Prostate gland (tissue), 2 donors: ENCODE measurements around the gene SFT2D2. TPM values are rescaled to one million over a fixed set of nuclear protein-coding genes. Genes with fewer than 3 reads are reported as not detected.

Source experiments
- DNase-seq: peaks from one replicate; pipeline ENCODE4 v3.0.0-alpha.2; 2019; ENCODE audit warnings: low spot score
- H3K27ac ChIP-seq, 2 donors: fragments of 200-600 bp; sonication (generic); 2 replicates each; pipeline ENCODE4 v1.5.1; 2017 to 2019
- H3K27me3 ChIP-seq: fragments of 200-600 bp; sonication (generic); replicated peaks from 2 replicates; pipeline ENCODE4 v1.5.1; 2019; ENCODE audit not compliant: insufficient read depth
- H3K36me3 ChIP-seq, 2 donors: fragments of 200-600 bp; sonication (generic); 1 replicate in 1 of 2; 2 replicates in 1 of 2; pipeline versions ENCODE4 v1.5.1 to v1.8.1; 2017 to 2019
- H3K4me1 ChIP-seq: fragments of 200-600 bp; sonication (generic); replicated peaks from 2 replicates; pipeline ENCODE4 v1.5.1; 2019
- H3K4me3 ChIP-seq, 2 donors: fragments of 200-600 bp; sonication (generic); 2 replicates each; pipeline ENCODE4 v1.5.1; 2017 to 2019
- H3K9me3 ChIP-seq: fragments of 200-600 bp; sonication (generic); 2 replicates; pipeline ENCODE4 v1.5.1; 2017
- POLR2A ChIP-seq: fragments of 450-650 bp; IDR thresholded peaks from one replicate; pipeline ENCODE4 v1.6.1; 2016; ENCODE audit warnings: antibody characterized with exemption, mild to moderate bottlenecking
- POLR2AphosphoS5 ChIP-seq: sonication (generic); formaldehyde crosslinking; IDR thresholded peaks from one replicate; pipeline ENCODE4 v1.6.1; 2017; ENCODE audit warnings: antibody characterized with exemption
- WGBS: methylation state at CpG from one replicate; pipeline ENCODE4 v1.1.5; 2018; 5-methylcytosine and 5-hydroxymethylcytosine counted together
- intact Hi-C: fragments of 100-400 bp; cut with DNase I; formaldehyde crosslinking; loops from one replicate; pipeline ENCODE4 v1.14.2; 2022
- total RNA-seq, 2 donors: library from RNA; depleted of rRNA; stranded (reverse); fragments of >200 nt; gene quantifications; one replicate each; pipeline ENCODE4 v1.1.0, GENCODE V29; 2016
- TF ChIP-seq, protein P1 (sequence below), 4 experiments: fragments of 200-600 bp in 2 of 4; fragments of 450-650 bp in 2 of 4; sonication (generic) in 2 of 4; IDR thresholded peaks; 1 replicate in 3 of 4; 2 replicates in 1 of 4; pipeline ENCODE4 v1.5.1; 2016 to 2019; ENCODE audit warnings: antibody characterized with exemption in 4 of 4, mild to moderate bottlenecking in 2 of 4, moderate library complexity in 2 of 4

SFT2D2 gene
- total RNA-seq, 2 donors from 2014 or later = 44.1 to 76.8 TPM

DNA sequence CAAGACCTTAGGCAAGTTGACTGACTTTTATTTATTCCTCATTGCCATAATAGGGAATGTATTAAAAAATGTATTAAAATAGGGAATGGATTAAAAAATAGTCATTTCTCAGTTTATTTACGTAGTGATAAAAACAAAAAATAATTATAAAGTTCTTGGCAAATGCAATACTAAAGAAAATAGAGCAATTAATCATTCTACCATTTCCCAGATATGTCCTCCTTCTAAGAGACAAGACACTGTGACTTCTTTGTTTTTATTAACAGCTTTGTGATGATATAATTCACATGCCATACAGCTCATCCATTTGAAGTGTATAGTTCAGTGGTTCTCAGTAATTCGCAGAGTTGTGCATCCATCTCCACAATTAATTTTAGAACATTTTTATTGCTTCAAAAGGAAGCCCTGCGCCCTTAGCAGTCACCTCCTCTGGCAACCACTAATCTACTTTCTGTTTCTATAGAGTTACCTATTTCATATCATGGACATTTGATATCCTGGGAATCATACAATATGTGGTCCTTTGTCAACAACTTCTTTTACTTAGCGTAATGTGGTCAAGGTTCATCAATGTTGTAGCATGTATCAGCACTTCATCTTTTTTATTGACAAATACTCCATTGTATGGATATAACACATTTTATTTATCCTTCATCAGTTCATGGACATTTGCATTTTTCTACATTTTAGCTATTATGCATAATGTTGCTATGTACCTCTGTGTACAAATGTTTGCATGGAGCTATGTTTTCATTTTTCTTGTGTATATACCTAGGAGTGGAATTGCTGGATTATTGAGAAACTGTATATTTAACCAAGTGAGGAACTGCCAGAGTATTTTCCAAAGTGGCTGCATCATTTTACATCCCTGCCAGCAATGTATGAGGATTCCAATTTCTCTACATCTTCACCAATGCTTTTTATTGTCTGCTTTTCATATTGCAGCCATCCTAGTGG, 60.4 kb downstream of the SFT2D2 start:
- Histone ChIP-seq H3K9me3 (no peaks in the 10 kb centered on the region), H3K27me3 (no peaks in the 10 kb centered on the region), H3K4me1 (no peaks in the 10 kb centered on the region), H3K4me3 (no peak overlapping the region), H3K27ac (no peak overlapping the region), H3K36me3 (no peaks in the 10 kb centered on the region)
- no peak for DNase-seq
- WGBS = 87% methylated on average over 4 of the region's 4 CpGs
- intact Hi-C loops = no loop called here
- TF ChIP-seq, protein P1, sequence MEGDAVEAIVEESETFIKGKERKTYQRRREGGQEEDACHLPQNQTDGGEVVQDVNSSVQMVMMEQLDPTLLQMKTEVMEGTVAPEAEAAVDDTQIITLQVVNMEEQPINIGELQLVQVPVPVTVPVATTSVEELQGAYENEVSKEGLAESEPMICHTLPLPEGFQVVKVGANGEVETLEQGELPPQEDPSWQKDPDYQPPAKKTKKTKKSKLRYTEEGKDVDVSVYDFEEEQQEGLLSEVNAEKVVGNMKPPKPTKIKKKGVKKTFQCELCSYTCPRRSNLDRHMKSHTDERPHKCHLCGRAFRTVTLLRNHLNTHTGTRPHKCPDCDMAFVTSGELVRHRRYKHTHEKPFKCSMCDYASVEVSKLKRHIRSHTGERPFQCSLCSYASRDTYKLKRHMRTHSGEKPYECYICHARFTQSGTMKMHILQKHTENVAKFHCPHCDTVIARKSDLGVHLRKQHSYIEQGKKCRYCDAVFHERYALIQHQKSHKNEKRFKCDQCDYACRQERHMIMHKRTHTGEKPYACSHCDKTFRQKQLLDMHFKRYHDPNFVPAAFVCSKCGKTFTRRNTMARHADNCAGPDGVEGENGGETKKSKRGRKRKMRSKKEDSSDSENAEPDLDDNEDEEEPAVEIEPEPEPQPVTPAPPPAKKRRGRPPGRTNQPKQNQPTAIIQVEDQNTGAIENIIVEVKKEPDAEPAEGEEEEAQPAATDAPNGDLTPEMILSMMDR (IDR thresholded peaks at IDR 0.05) = no peak
- TF ChIP-seq POLR2AphosphoS5 = no peak
- no peak for TF ChIP-seq POLR2A

DNA sequence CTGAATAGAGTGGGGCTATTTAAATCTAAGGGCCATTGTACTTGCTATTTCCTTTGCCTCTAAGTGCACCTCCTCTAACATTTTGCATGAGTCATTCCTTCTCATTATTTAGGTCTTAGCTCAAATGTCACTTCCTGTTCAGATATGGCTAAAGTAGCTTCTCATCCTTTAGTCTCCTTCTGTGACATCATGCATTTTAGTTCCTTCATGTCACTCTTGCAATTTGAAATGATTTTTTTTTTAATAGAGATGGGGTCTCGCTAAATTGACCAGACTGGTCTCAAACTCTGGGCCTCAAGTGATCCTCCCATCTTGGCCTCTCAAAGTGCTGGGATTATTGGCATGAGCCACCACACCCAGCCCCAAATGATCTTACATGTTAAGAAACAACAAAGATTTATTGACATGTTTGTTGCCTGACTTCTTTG, 61.4 kb downstream of the SFT2D2 start:
- no peaks in the 10 kb centered on the region for H3K27me3 ChIP-seq
- H3K36me3 ChIP-seq = no peaks in the 10 kb centered on the region
- no peak for DNase-seq
- intact Hi-C loops = no loop called here
- H3K4me1 ChIP-seq = no peaks in the 10 kb centered on the region
- TF ChIP-seq POLR2AphosphoS5 (no peak), POLR2A (no peak)
- TF ChIP-seq, protein P1 (IDR thresholded peaks at IDR 0.05) = no peak
- H3K9me3 ChIP-seq = no peaks in the 10 kb centered on the region
- no peak overlapping the region for H3K27ac ChIP-seq
- WGBS = 97% methylated on average over 1 of the region's 1 CpG
- no peak overlapping the region for H3K4me3 ChIP-seq

DNA sequence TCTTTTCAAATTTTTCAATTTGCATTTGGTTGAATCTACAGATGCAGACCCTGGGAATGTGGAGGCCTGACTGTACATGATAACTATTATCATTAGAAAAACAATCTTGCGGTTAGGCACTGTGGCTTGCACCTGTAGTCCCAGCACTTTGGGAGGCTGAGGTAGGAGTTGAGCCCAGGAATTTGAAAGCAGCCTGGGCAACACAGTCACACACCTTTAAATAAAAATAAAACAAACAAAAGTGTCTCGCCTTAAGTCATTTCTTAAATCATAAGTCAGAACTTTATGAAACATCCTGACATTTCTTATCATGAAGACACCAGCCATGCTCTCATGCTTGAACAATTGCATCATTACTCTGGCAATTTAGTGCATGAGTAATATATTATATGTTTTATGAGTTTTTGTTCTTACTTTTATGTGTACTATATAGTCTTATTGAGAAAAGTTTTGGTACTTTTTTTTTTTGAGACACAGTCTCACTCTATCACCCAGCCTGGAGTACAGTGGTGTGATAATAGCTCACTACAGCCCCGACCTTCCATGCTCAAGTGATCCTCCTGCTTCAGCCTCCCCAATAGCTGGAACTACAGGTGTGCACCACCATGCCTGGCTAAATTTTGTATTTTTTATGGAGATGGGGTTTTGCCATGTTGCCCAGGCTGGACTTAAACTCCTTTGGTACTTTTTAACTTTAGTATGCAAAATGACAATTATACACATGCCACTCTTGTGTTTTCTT, 62.7 kb downstream of the SFT2D2 start:
- Histone ChIP-seq H3K9me3 (no peaks in the 10 kb centered on the region), H3K36me3 (no peaks in the 10 kb centered on the region), H3K4me3 (no peak overlapping the region), H3K4me1 (no peaks in the 10 kb centered on the region), H3K27ac (no peak overlapping the region), H3K27me3 (no peaks in the 10 kb centered on the region)
- 85% methylated on average over 3 of the region's 3 CpGs for WGBS
- intact Hi-C loops = no loop called here
- TF ChIP-seq, protein P1 (IDR thresholded peaks at IDR 0.05) = no peak
- no peak for TF ChIP-seq POLR2AphosphoS5
- no peak for TF ChIP-seq POLR2A
- DNase-seq = no peak

DNA sequence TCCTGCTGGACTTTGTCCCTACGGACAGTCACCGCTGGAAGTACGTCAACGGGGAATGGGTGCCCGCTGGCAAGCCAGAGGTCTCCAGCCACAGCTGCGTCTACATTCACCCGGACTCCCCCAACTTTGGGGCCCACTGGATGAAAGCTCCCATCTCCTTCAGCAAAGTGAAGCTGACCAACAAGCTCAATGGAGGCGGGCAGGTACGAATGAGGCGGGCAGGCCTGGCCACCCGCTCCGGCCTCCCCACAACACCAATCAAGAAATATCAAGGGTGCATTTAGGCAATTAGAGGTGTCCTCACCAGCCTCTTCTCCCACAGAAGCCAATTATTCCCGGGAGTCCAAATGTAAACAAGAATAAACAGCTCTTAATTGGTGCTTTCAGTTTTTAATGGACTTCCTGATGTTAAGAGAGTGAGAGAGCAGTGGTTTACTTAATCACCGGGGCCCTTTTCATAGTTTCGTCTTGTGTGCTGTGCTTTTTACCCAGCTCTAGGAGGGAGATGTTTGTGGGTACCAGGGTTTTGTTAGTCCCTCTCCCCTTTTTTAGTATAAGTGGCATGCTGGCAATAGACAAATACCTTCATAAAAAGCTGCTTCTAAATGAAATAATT, 65.5 kb downstream of the SFT2D2 start:
- intact Hi-C loops = no loop called here
- Histone ChIP-seq H3K27me3 (no peaks in the 10 kb centered on the region), H3K27ac (no peak overlapping the region), H3K4me3 (no peak overlapping the region), H3K9me3 (no peaks in the 10 kb centered on the region), H3K36me3 (no peaks in the 10 kb centered on the region), H3K4me1 (no peaks in the 10 kb centered on the region)
- no peak for DNase-seq
- WGBS = 88% methylated on average over 15 of the region's 15 CpGs
- no peak for TF ChIP-seq POLR2AphosphoS5
- no peak for TF ChIP-seq POLR2A
- TF ChIP-seq, protein P1 (IDR thresholded peaks at IDR 0.05) = no peak
